HL-60 (cell line): ENCODE results near the gene RAB11FIP3.

Experiments used
- CTCF ChIP-seq: IDR thresholded peaks from one replicate; pipeline ENCODE4 v1.5.1; 2011; ENCODE audit warnings: low read length, control low read depth, inconsistent platforms; ENCODE audit not compliant: insufficient read depth
- GABPA ChIP-seq: IDR thresholded peaks from 2 replicates; pipeline ENCODE4 v1.6.1; 2012; ENCODE audit warnings: low read depth
- REST ChIP-seq: IDR thresholded peaks from 2 replicates; pipeline ENCODE4 v1.6.1; 2012; ENCODE audit warnings: low read depth; ENCODE audit not compliant: insufficient replicate concordance

- TF ChIP-seq GABPA (no peak), REST (no peak), CTCF (no peak)
Measured at GRCh38 chr16:450785-451512, 25.5 kb downstream of the RAB11FIP3 start.
